K562 (cell line): Measurements from ENCODE around the gene SLC20A1. TPM values are rescaled to one million over a fixed set of nuclear protein-coding genes. Genes with fewer than 3 reads are reported as not detected.

ENCODE experiments used
- CREB3 ChIP-seq: fragments of 450-650 bp; conservative IDR thresholded peaks from 2 replicates; pipeline ENCODE4 v1.6.1; 2016; ENCODE audit warnings: missing genetic modification characterization, low read depth, mild to moderate bottlenecking, missing compliant biosample characterization, moderate library complexity
- FOS ChIP-seq: IDR thresholded peaks from 3 replicates; pipeline ENCODE4 v1.6.1; 2011; ENCODE audit not compliant: insufficient read length; ENCODE audit errors: extremely low read depth
- HMG20B ChIP-seq: fragments of 250-450 bp; sonication (Bioruptor Pico); IDR thresholded peaks from 2 replicates; pipeline ENCODE4 v1.5.0; 2021; ENCODE audit warnings: mild to moderate bottlenecking
- NCOA2 ChIP-seq, 2 experiments: fragments of 450-650 bp; IDR thresholded peaks; 2 replicates each; pipeline ENCODE4 v1.6.1; 2018; ENCODE audit warnings: mild to moderate bottlenecking in 2 of 2, moderate library complexity in 1 of 2; ENCODE audit not compliant: partially characterized antibody in 2 of 2
- RAD21 ChIP-seq, 2 experiments: fragments of 250-450 bp in 1 of 2; fragments of 450-650 bp in 1 of 2; sonication (Bioruptor Pico) in 1 of 2; formaldehyde crosslinking in 1 of 2; IDR thresholded peaks in 1 of 2; conservative IDR thresholded peaks in 1 of 2; 2 replicates each; pipeline versions ENCODE4 v1.4.0 to v1.8.0; 2020 to 2022; ENCODE audit warnings: mild to moderate bottlenecking in 2 of 2, moderate library complexity in 1 of 2
- SAFB2 ChIP-seq: fragments of 200-400 bp; formaldehyde crosslinking; IDR thresholded peaks from 2 replicates; pipeline ENCODE4 v1.6.1; 2018; ENCODE audit warnings: borderline replicate concordance, low read length, low read depth, moderate library complexity; ENCODE audit not compliant: severe bottlenecking
- WHSC1 ChIP-seq: IDR thresholded peaks from one replicate; pipeline ENCODE4 v1.6.1; 2012; ENCODE audit warnings: low read length, control low read depth, inconsistent platforms
- ZNF717 ChIP-seq: fragments of 250-450 bp; sonication (Bioruptor Pico); IDR thresholded peaks from 2 replicates; pipeline ENCODE4 v1.5.0; 2021
- polyA plus RNA-seq, 8 experiments: library from polyadenylated mRNA; depleted of rRNA in 4 of 8; stranded (reverse) in 5 of 8; unstranded in 3 of 8; fragments of >200 nt; fragmentation: Nextera tagmentation in 2 of 8; fragmentation: Illumina TruSeq in 1 of 8; extraction: Ambion mirVana in 2 of 8; extraction: Trizol in 1 of 8; gene quantifications; 2 replicates each; pipeline versions ENCODE4 v1.2.1 to v1.2.3, GENCODE V29; 2011 to 2014; ENCODE audit warnings: inconsistent platforms in 1 of 8, missing spikeins in 1 of 8
- total RNA-seq, 7 experiments: library from RNA; depleted of rRNA in 6 of 7; stranded (reverse); fragments of >200 nt in 6 of 7; fragmentation: Illumina TruSeq in 2 of 7; extraction: Trizol in 2 of 7; gene quantifications; 2 replicates each; pipeline versions ENCODE4 v1.2.1 to v1.2.3, GENCODE V29; 2011 to 2021; ENCODE audit warnings: low replicate concordance in 1 of 7
- TF ChIP-seq, protein P1 (sequence below): fragments of 450-650 bp; IDR thresholded peaks from 2 replicates; pipeline ENCODE4 v1.6.1; 2016; ENCODE audit warnings: low read depth
- TF ChIP-seq, protein P2 (sequence below): fragments of 450-650 bp; formaldehyde crosslinking; IDR thresholded peaks from 2 replicates; pipeline ENCODE4 v1.4.0; 2022; ENCODE audit warnings: missing genetic modification characterization

SLC20A1 gene
- total and polyA plus RNA-seq, 9 of the 15 experiments (the other 6 are each of a cell fraction or from before 2014, with no cell fraction given): 53.8 to 150 (median 74.7) TPM

- TF ChIP-seq NCOA2 (IDR thresholded peaks at IDR 0.05; ENCODE audit: partially characterized antibody in 2 of 2): no peak
- no peak for TF ChIP-seq WHSC1
- TF ChIP-seq SAFB2: no peak
- TF ChIP-seq RAD21 (CRISPR knock-in tag; conservative IDR thresholded peaks at IDR 0.05 in 1 of 2, IDR thresholded peaks at IDR 0.05 in 1 of 2): peak in 1 of 2 experiments; percentile 1; a peak in 1 of 4 replicates
- TF ChIP-seq ZNF717: no peak
- TF ChIP-seq, protein P1, sequence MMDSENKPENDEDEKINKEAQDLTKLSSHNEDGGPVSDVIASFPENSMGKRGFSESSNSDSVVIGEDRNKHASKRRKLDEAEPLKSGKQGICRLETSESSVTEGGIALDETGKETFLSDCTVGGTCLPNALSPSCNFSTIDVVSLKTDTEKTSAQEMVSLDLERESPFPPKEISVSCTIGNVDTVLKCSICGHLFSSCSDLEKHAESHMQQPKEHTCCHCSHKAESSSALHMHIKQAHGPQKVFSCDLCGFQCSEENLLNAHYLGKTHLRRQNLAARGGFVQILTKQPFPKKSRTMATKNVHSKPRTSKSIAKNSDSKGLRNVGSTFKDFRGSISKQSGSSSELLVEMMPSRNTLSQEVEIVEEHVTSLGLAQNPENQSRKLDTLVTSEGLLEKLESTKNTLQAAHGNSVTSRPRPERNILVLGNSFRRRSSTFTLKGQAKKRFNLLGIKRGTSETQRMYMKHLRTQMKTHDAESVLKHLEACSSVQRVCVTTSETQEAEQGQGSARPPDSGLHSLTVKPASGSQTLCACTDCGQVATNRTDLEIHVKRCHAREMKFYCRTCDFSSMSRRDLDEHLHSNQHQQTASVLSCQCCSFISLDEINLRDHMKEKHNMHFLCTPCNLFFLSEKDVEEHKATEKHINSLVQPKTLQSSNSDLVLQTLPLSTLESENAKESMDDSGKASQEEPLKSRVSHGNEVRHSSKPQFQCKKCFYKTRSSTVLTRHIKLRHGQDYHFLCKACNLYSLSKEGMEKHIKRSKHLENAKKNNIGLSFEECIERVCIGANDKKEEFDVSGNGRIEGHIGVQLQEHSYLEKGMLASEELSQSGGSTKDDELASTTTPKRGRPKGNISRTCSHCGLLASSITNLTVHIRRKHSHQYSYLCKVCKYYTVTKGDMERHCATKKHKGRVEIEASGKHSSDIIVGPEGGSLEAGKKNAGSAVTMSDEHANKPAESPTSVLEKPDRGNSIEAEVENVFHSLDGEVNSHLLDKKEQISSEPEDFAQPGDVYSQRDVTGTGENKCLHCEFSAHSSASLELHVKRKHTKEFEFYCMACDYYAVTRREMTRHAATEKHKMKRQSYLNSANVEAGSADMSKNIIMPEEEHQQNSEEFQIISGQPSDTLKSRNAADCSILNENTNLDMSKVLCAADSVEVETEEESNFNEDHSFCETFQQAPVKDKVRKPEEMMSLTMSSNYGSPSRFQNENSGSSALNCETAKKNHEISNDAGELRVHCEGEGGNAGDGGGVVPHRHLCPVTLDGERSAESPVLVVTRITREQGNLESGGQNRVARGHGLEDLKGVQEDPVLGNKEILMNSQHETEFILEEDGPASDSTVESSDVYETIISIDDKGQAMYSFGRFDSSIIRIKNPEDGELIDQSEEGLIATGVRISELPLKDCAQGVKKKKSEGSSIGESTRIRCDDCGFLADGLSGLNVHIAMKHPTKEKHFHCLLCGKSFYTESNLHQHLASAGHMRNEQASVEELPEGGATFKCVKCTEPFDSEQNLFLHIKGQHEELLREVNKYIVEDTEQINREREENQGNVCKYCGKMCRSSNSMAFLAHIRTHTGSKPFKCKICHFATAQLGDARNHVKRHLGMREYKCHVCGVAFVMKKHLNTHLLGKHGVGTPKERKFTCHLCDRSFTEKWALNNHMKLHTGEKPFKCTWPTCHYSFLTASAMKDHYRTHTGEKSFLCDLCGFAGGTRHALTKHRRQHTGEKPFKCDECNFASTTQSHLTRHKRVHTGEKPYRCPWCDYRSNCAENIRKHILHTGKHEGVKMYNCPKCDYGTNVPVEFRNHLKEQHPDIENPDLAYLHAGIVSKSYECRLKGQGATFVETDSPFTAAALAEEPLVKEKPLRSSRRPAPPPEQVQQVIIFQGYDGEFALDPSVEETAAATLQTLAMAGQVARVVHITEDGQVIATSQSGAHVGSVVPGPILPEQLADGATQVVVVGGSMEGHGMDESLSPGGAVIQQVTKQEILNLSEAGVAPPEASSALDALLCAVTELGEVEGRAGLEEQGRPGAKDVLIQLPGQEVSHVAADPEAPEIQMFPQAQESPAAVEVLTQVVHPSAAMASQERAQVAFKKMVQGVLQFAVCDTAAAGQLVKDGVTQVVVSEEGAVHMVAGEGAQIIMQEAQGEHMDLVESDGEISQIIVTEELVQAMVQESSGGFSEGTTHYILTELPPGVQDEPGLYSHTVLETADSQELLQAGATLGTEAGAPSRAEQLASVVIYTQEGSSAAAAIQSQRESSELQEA: no peak
- no peak for TF ChIP-seq HMG20B
- TF ChIP-seq, protein P2, sequence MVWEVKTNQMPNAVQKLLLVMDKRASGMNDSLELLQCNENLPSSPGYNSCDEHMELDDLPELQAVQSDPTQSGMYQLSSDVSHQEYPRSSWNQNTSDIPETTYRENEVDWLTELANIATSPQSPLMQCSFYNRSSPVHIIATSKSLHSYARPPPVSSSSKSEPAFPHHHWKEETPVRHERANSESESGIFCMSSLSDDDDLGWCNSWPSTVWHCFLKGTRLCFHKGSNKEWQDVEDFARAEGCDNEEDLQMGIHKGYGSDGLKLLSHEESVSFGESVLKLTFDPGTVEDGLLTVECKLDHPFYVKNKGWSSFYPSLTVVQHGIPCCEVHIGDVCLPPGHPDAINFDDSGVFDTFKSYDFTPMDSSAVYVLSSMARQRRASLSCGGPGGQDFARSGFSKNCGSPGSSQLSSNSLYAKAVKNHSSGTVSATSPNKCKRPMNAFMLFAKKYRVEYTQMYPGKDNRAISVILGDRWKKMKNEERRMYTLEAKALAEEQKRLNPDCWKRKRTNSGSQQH (CRISPR knock-in tag): no peak
- no peak for TF ChIP-seq CREB3
- TF ChIP-seq FOS: no peak
Measured at GRCh38 chr2:112712903-112713584, 67.3 kb downstream of the SLC20A1 start (continued).
